PC-3 (cell line): ENCODE measurements around the gene CDC27. TPM values are rescaled to one million over a fixed set of nuclear protein-coding genes. Genes with fewer than 3 reads are reported as not detected.
"Not testable (repeated sequence)": the region's sequence is repeated elsewhere in the genome, so short reads cannot be mapped to it uniquely, and the experiment has no call there.

Experiments
- ATAC-seq: fragments of 200-7000 bp; cut with Tn5 transposase; 2 replicates; pipeline ENCODE4 v1.9.1; 2020; ENCODE audit warnings: mild to moderate bottlenecking, moderate library complexity
- BruUV-seq: library from RNA; stranded (reverse); fragments of 400-500 nt; replicated peaks from 2 replicates; lab custom pipeline; 2021; lab: Mats Ljungman, UMichigan
- CTCF ChIA-PET: fragments of 300-600 bp; sonication (Branson Sonifier 250); formaldehyde crosslinking; loops from one replicate; lab custom pipeline; 2022; ENCODE audit warnings: antibody characterized with exemption; lab: Charles Lee
- POLR2A ChIA-PET: fragments of 300-600 bp; sonication (Branson Sonifier 250); formaldehyde crosslinking; loops from one replicate; lab custom pipeline; 2022; ENCODE audit warnings: antibody characterized with exemption; ENCODE audit not compliant: unreplicated experiment; lab: Charles Lee
- DNase-seq: peaks from one replicate; pipeline ENCODE4 v3.0.0-alpha.2; 2015
- H2AFZ ChIP-seq: fragments of 300-600 bp; sonication (generic); 2 replicates; pipeline ENCODE4 v1.6.0; 2016; ENCODE audit warnings: antibody characterized with exemption, low read length
- H3F3A ChIP-seq: fragments of 300-600 bp; sonication (generic); one replicate; pipeline ENCODE4 v1.6.0; 2017; ENCODE audit warnings: antibody characterized with exemption, low read length, control low read depth, mild to moderate bottlenecking; ENCODE audit not compliant: unreplicated experiment
- H3K27ac ChIP-seq: fragments of 300-600 bp; sonication (generic); 2 replicates; pipeline ENCODE4 v1.5.1; 2016; ENCODE audit warnings: mild to moderate bottlenecking, low read length
- H3K27me3 ChIP-seq: fragments of 300-600 bp; sonication (generic); 2 replicates; pipeline ENCODE4 v1.6.1; 2016; ENCODE audit warnings: low read length, mixed read lengths
- H3K36me3 ChIP-seq: fragments of 300-600 bp; sonication (generic); 2 replicates; pipeline ENCODE4 v1.6.1; 2016; ENCODE audit warnings: low read depth, mixed run types, low read length, mixed read lengths
- H3K4me1 ChIP-seq: fragments of 300-600 bp; sonication (generic); 2 replicates; pipeline ENCODE4 v1.5.1; 2016; ENCODE audit warnings: low read length; ENCODE audit not compliant: insufficient read depth
- H3K4me2 ChIP-seq: fragments of 300-600 bp; sonication (generic); 2 replicates; pipeline ENCODE4 v1.6.0; 2016; ENCODE audit warnings: low read length
- H3K4me3 ChIP-seq: fragments of 300-600 bp; sonication (generic); 2 replicates; pipeline ENCODE4 v1.5.1; 2016; ENCODE audit warnings: mild to moderate bottlenecking, low read length, mixed read lengths
- H3K79me2 ChIP-seq: fragments of 300-600 bp; sonication (generic); 2 replicates; pipeline ENCODE4 v1.6.1; 2017; ENCODE audit warnings: low read length, mixed read lengths
- H3K9ac ChIP-seq: fragments of 300-600 bp; sonication (generic); 2 replicates; pipeline ENCODE4 v1.6.0; 2016; ENCODE audit warnings: mild to moderate bottlenecking, low read length
- H3K9me2 ChIP-seq: fragments of 300-600 bp; sonication (generic); replicated peaks from 2 replicates; pipeline ENCODE4 v1.6.1; 2016; ENCODE audit warnings: mixed run types, low read length, mixed read lengths
- H3K9me3 ChIP-seq: fragments of 300-600 bp; sonication (generic); 2 replicates; pipeline ENCODE4 v1.6.1; 2016; ENCODE audit warnings: low read length, mixed read lengths
- H4K20me1 ChIP-seq: fragments of 300-600 bp; sonication (generic); 2 replicates; pipeline ENCODE4 v1.6.1; 2016; ENCODE audit warnings: low read length, mixed read lengths
- CTCF ChIP-seq: fragments of 300-600 bp; sonication (generic); conservative IDR thresholded peaks from 2 replicates; pipeline ENCODE4 v1.5.1; 2017; ENCODE audit warnings: antibody characterized with exemption, low read depth, mild to moderate bottlenecking, low read length
- EZH2 ChIP-seq: fragments of 300-600 bp; sonication (generic); IDR thresholded peaks from one replicate; pipeline ENCODE4 v1.6.1; 2017; ENCODE audit warnings: antibody characterized with exemption, mild to moderate bottlenecking, low read length; ENCODE audit not compliant: unreplicated experiment
- EZH2phosphoT487 ChIP-seq: fragments of 300-600 bp; sonication (generic); IDR thresholded peaks from 2 replicates; pipeline ENCODE4 v1.6.1; 2018; ENCODE audit warnings: mild to moderate bottlenecking, antibody characterized with exemption, low read length, borderline replicate concordance
- intact Hi-C: fragments of 100-400 bp; cut with micrococcal nuclease; formaldehyde crosslinking; loops from 2 replicates; pipeline ENCODE4 v1.9.0; 2023
- total RNA-seq: library from RNA; depleted of rRNA; stranded (reverse); fragments of >200 nt; gene quantifications from 2 replicates; pipeline ENCODE4 v1.2.3, GENCODE V29; 2014

Gene CDC27
- total RNA-seq, 1 experiment from 2014 or later: 167 TPM

DNA sequence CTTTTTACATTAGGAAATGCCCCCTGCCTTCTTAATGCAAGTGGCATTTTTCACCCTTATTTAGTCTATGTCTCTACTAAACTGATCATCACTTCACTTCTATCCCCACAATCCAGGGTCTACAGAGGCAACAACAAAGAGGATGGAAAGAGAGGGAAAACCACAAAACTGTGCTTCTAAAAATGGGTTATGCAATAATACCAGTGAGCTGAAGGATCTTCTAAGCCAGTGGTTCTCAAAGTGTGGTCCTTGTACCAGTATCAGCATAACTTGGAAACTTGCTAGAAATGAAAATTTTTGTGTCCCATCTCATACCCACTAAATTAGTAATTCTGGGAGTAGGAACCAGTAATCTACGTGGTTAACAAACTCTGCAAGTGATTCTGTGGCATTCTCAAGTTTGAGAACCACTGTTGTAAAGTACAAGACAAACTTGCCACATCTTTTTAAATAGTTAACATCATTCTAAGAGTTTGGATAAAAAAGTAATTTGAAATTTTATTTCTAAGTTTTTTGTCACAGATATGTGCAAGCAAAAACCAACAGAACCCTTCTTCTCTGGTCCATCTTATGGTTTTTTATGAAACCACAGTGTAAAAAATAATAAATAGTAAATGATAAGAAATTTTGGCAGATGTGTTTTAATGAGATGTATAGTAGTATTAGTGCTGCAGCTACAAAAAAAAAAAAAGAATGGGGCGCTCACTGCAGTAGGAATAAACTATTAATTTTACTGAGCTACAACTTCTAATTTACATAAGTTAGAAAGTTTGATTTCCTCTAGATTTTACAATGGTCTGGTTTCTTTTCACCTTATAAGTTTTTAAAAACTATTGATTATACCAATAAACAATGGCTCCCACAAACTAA is 16.2 kb downstream of the CDC27 start:
- Histone ChIP-seq H3F3A (no peaks in the 10 kb centered on the region), H3K9ac (no peak overlapping the region), H3K27me3 (no peaks in the 10 kb centered on the region), H3K9me2 (no peaks in the 10 kb centered on the region), H3K36me3 (peaks cover 60% of the 10 kb centered on the region), H3K4me1 (no peaks in the 10 kb centered on the region), H3K27ac (no peak overlapping the region), H3K9me3 (no peaks in the 10 kb centered on the region), H4K20me1 (peaks cover 32% of the 10 kb centered on the region), H3K4me3 (no peak overlapping the region), H3K4me2 (no peak overlapping the region), H2AFZ (no peak overlapping the region), H3K79me2 (peaks cover 78% of the 10 kb centered on the region)
- DNase-seq: no peak
- TF ChIP-seq CTCF: no peak
- TF ChIP-seq EZH2phosphoT487: no peak
- no peak for TF ChIP-seq EZH2
- ChIA-PET POLR2A (no interaction called here), CTCF (no interaction called here)
- intact Hi-C loops: no loop called here
- no TSS peak for BruUV-seq
- no peak for ATAC-seq

- no peak overlapping the region for H3K4me3 ChIP-seq
- H2AFZ ChIP-seq: no peak overlapping the region
- peaks cover 60% of the 10 kb centered on the region for H3K36me3 ChIP-seq
- POLR2A ChIA-PET: no interaction called here
- CTCF ChIA-PET: interaction anchor here (0.6 kb wide), 1 partner anchor 1525 kb away, joined by 10 read pairs; no protein-coding TSS in a partner anchor
- no peak overlapping the region for H3K4me2 ChIP-seq
- H3K27ac ChIP-seq: no peak overlapping the region
- peaks cover 59% of the 10 kb centered on the region for H3K79me2 ChIP-seq
- H4K20me1 ChIP-seq: peaks cover 24% of the 10 kb centered on the region; the same call in 1 of the 2 replicates
- intact Hi-C loops: no loop called here
- no peak for DNase-seq
- no peaks in the 10 kb centered on the region for H3F3A ChIP-seq
- H3K9me2 ChIP-seq: no peaks in the 10 kb centered on the region
- no peaks in the 10 kb centered on the region for H3K9me3 ChIP-seq
- H3K9ac ChIP-seq: no peak overlapping the region
- no TSS peak for BruUV-seq
- H3K4me1 ChIP-seq: no peaks in the 10 kb centered on the region
- TF ChIP-seq CTCF (no peak), EZH2 (no peak), EZH2phosphoT487 (no peak)
- ATAC-seq: no peak
- H3K27me3 ChIP-seq: no peaks in the 10 kb centered on the region
These were observed 18.4 kb downstream of the CDC27 start for GRCh38 chr17:47170710-47171109.

DNA sequence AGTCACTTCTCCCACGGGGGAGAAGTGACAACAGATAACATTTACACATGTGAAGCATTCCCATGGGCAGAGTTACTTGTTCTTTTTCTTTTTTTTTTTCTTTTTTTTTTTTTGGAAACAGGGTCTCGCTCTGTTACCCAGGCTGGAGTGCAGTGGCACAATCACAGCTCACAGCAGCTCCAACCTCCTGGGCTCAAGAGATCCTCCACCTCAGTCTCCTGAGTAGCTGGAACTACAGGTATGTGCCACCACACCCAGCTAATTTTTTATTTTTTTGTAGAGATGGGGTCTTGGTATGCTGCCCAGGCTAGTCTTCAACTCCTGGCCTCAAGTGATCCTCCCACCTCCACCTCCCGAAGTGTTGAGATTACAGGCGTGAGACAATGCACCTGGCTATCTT is 20.2 kb downstream of the CDC27 start:
- H3K4me2 ChIP-seq, BruUV-seq, intact Hi-C loops: not testable (repeated sequence)

GRCh38 chr17:47166854-47167253 is 22.2 kb downstream of the CDC27 start:
- H3K4me2 ChIP-seq, H2AFZ ChIP-seq, H3F3A ChIP-seq, BruUV-seq, CTCF ChIA-PET, H3K9me3 ChIP-seq, DNase-seq, H3K9ac ChIP-seq, H3K9me2 ChIP-seq, H3K4me3 ChIP-seq, H3K4me1 ChIP-seq, POLR2A ChIA-PET, H3K27me3 ChIP-seq, intact Hi-C loops, H3K27ac ChIP-seq, ATAC-seq: not testable (repeated sequence)
- Histone ChIP-seq H4K20me1 (peaks cover 19% of the 10 kb centered on the region; the same call in 1 of the 2 replicates), H3K36me3 (peaks cover 65% of the 10 kb centered on the region), H3K79me2 (peaks cover 23% of the 10 kb centered on the region)

More for the DNA sequence above, 20.2 kb downstream of the CDC27 start:
- CTCF ChIA-PET, H2AFZ ChIP-seq, H3K9ac ChIP-seq, ATAC-seq, H3K9me2 ChIP-seq, H3F3A ChIP-seq, DNase-seq, POLR2A ChIA-PET, H3K4me3 ChIP-seq, H3K9me3 ChIP-seq, H3K4me1 ChIP-seq, H3K27ac ChIP-seq, H3K27me3 ChIP-seq: not testable (repeated sequence)
- H3K36me3 ChIP-seq: peaks cover 66% of the 10 kb centered on the region
- peaks cover 24% of the 10 kb centered on the region; the same call in 1 of the 2 replicates for H4K20me1 ChIP-seq
- peaks cover 41% of the 10 kb centered on the region for H3K79me2 ChIP-seq
